Activated CD4-positive, alpha-beta T cell treated with anti-CD3 and anti-CD28 coated beads for 24 hours (primary cell): ENCODE measurements around the gene HSH2D.
A peak's percentile ranks its signal among the peaks of the same experiment; 100 is the strongest.
"Not testable (repeated sequence)": the region's sequence is repeated elsewhere in the genome, so short reads cannot be mapped to it uniquely, and the experiment has no call there.

Source experiments
- DNase-seq, 2 donors: peaks; one replicate each; pipeline ENCODE4 v3.0.0-alpha.2; 2020; ENCODE audit warnings: low read depth in 2 of 2

Gene HSH2D

GRCh38 chr19:16155128-16155527 is 11.6 kb downstream of the HSH2D start:
- no peak for DNase-seq

GRCh38 chr19:16156904-16157303 is 13.4 kb downstream of the HSH2D start:
- DNase-seq = no peak

- DNase-seq = no peak
Measured at GRCh38 chr19:16157601-16158000, 14.1 kb downstream of the HSH2D start.

GRCh38 chr19:16159655-16160054 is 16.2 kb downstream of the HSH2D start:
- no peak for DNase-seq

- DNase-seq = no peak
Measured at GRCh38 chr19:16160445-16160942, 17.0 kb downstream of the HSH2D start.

- peak in 1 of 2 donors; percentile 16 for DNase-seq
Measured at GRCh38 chr19:16160943-16161560, 17.6 kb downstream of the HSH2D start.

GRCh38 chr19:16161840-16162239 is 18.4 kb downstream of the HSH2D start:
- DNase-seq = no peak

GRCh38 chr19:16164222-16164890 is 20.9 kb downstream of the HSH2D start:
- no peak for DNase-seq

GRCh38 chr19:16166417-16166816 is 22.9 kb downstream of the HSH2D start:
- no peak for DNase-seq

- no peak for DNase-seq
Measured at GRCh38 chr19:16167055-16167454, 23.6 kb downstream of the HSH2D start.

GRCh38 chr19:16168465-16169081 is 25.1 kb downstream of the HSH2D start:
- no peak for DNase-seq

GRCh38 chr19:16170134-16170533 is 26.6 kb downstream of the HSH2D start:
- no peak for DNase-seq

- DNase-seq = no peak
Measured at GRCh38 chr19:16175954-16176353, 32.5 kb downstream of the HSH2D start.

GRCh38 chr19:16178866-16179265 is 35.4 kb downstream of the HSH2D start:
- DNase-seq = not testable (repeated sequence)

- no peak for DNase-seq
Measured at GRCh38 chr19:16180611-16181010, 37.1 kb downstream of the HSH2D start.

GRCh38 chr19:16184665-16185122 is 41.2 kb downstream of the HSH2D start:
- DNase-seq = no peak

- peak; percentile 96 to 98 for DNase-seq
Measured at GRCh38 chr19:16185123-16185767, 41.8 kb downstream of the HSH2D start, which contains the start of gene FAM32A. FAM32A (plus strand) TSS chr19:16185410; CDS start chr19:16185443, 33 bp downstream.

- DNase-seq = no peak
Measured at GRCh38 chr19:16185768-16186123, 42.3 kb downstream of the HSH2D start.

GRCh38 chr19:16188521-16188920 is 45.0 kb downstream of the HSH2D start:
- no peak for DNase-seq

GRCh38 chr19:16190198-16190597 is 46.7 kb downstream of the HSH2D start:
- DNase-seq = no peak

GRCh38 chr19:16190736-16191135 is 47.3 kb downstream of the HSH2D start:
- no peak for DNase-seq

- DNase-seq = no peak
Measured at GRCh38 chr19:16191216-16191908, 47.9 kb downstream of the HSH2D start.
